Activated T-helper 2 cell treated with anti-CD3 and anti-CD28 coated beads, Interferon-gamma antibody, Interleukin-2, Interleukin-4, amounts not matched to agents 10 μg/mL and 5 μg/mL and 100 μg/mL, durations not matched to agents 14 hours and 24 hours and 36 hours (primary cell): Measurements from ENCODE around the gene KRTAP19-1. TPM values are rescaled to one million over a fixed set of nuclear protein-coding genes. Genes with fewer than 3 reads are reported as not detected.
"Not testable (repeated sequence)": the region's sequence is repeated elsewhere in the genome, so short reads cannot be mapped to it uniquely, and the experiment has no call there.

ENCODE experiments used
- DNase-seq: peaks from one replicate; pipeline ENCODE4 v3.0.0; 2021; ENCODE audit warnings: low spot score
- H3K27ac Mint-ChIP-seq: one replicate; pipeline ENCODE4 v1.8.0; 2021; ENCODE audit warnings: mixed read lengths
- H3K27me3 Mint-ChIP-seq: one replicate; pipeline ENCODE4 v1.8.0; 2021; ENCODE audit warnings: low read depth, mixed read lengths
- H3K36me3 Mint-ChIP-seq: one replicate; pipeline ENCODE4 v1.8.0; 2021; ENCODE audit warnings: low read depth, mixed read lengths
- H3K4me1 Mint-ChIP-seq: one replicate; pipeline ENCODE4 v1.8.0; 2021; ENCODE audit warnings: low read depth, mixed read lengths
- H3K4me3 Mint-ChIP-seq: one replicate; pipeline ENCODE4 v1.8.0; 2021; ENCODE audit warnings: low read depth, mild to moderate bottlenecking, moderate library complexity, mixed read lengths
- H3K9me3 Mint-ChIP-seq: one replicate; pipeline ENCODE4 v1.8.0; 2021; ENCODE audit warnings: mixed read lengths
- intact Hi-C: fragments of 100-400 bp; cut with micrococcal nuclease; formaldehyde crosslinking; loops from one replicate; pipeline ENCODE4 v1.15.1; 2023
- total RNA-seq: library from RNA; stranded (reverse); gene quantifications from 2 replicates; pipeline ENCODE4 v1.2.3, GENCODE V29; 2022

The KRTAP19-1 gene
- not detected in 2 replicates for total RNA-seq

- H3K36me3 Mint-ChIP-seq: no peaks in the 10 kb centered on the region
- no peaks in the 10 kb centered on the region for H3K4me1 Mint-ChIP-seq
- intact Hi-C loops: no loop called here
- no peak for DNase-seq
- H3K4me3 Mint-ChIP-seq: no peak within 1 kb of the TSS
- H3K27me3 Mint-ChIP-seq: no peaks in the 10 kb centered on the region
- no peak within 1 kb of the TSS for H3K27ac Mint-ChIP-seq
- peaks cover 3% of the 10 kb centered on the region for H3K9me3 Mint-ChIP-seq
These were observed at the start of gene KRTAP19-1 for GRCh38 chr21:30480145-30480544. Gene KRTAP19-1 (minus strand): TSS chr21:30480367. CDS start chr21:30480317, 50 bp downstream.

- H3K4me1 Mint-ChIP-seq: no peaks in the 10 kb centered on the region
- peaks cover 1% of the 10 kb centered on the region for H3K27me3 Mint-ChIP-seq
- peaks cover 3% of the 10 kb centered on the region for H3K9me3 Mint-ChIP-seq
- H3K36me3 Mint-ChIP-seq: no peaks in the 10 kb centered on the region
- no peak for DNase-seq
- H3K27ac Mint-ChIP-seq: no peak overlapping the region
- H3K4me3 Mint-ChIP-seq: no peak overlapping the region
- intact Hi-C loops: no loop called here
These were observed 38.7 kb upstream of the KRTAP19-1 start for GRCh38 chr21:30518876-30519275.

GRCh38 chr21:30515681-30516080 lies 35.5 kb upstream of the KRTAP19-1 start:
- Mint-ChIP-seq H3K27ac (no peak overlapping the region), H3K27me3 (peaks cover 1% of the 10 kb centered on the region), H3K4me3 (no peak overlapping the region), H3K9me3 (peaks cover 3% of the 10 kb centered on the region), H3K36me3 (no peaks in the 10 kb centered on the region), H3K4me1 (no peaks in the 10 kb centered on the region)
- DNase-seq: no peak
- intact Hi-C loops: no loop called here

GRCh38 chr21:30505621-30506205 lies 25.5 kb upstream of the KRTAP19-1 start:
- not testable (repeated sequence) for H3K27ac Mint-ChIP-seq, H3K9me3 Mint-ChIP-seq, H3K27me3 Mint-ChIP-seq, H3K36me3 Mint-ChIP-seq, DNase-seq, H3K4me1 Mint-ChIP-seq, H3K4me3 Mint-ChIP-seq
- intact Hi-C loops: loop anchor here (1.0 to 10.0 kb wide), 2 partner anchors 229 to 581 kb away; no protein-coding TSS in a partner anchor

- no peaks in the 10 kb centered on the region for H3K9me3 Mint-ChIP-seq
These were observed 21.9 kb upstream of the KRTAP19-1 start, which contains the start of gene KRTAP19-5 for GRCh38 chr21:30502041-30502440. Gene KRTAP19-5 (minus strand): TSS chr21:30502141. CDS start chr21:30502090, 51 bp downstream.

GRCh38 chr21:30497065-30497464 lies 16.9 kb upstream of the KRTAP19-1 start, which contains the start of gene KRTAP19-4:
Gene KRTAP19-4 (minus strand): TSS chr21:30497165. CDS start chr21:30497110, 55 bp downstream.
- intact Hi-C loops: no loop called here
- H3K4me3 Mint-ChIP-seq: no peak within 1 kb of the TSS
- H3K27ac Mint-ChIP-seq: no peak within 1 kb of the TSS
- no peaks in the 10 kb centered on the region for H3K4me1 Mint-ChIP-seq
- no peaks in the 10 kb centered on the region for H3K27me3 Mint-ChIP-seq
- H3K36me3 Mint-ChIP-seq: no peaks in the 10 kb centered on the region
- no peak for DNase-seq
- no peaks in the 10 kb centered on the region for H3K9me3 Mint-ChIP-seq

More at GRCh38 chr21:30502041-30502440, 21.9 kb upstream of the KRTAP19-1 start, which contains the start of gene KRTAP19-5:
- H3K27me3 Mint-ChIP-seq: no peaks in the 10 kb centered on the region
- H3K36me3 Mint-ChIP-seq: no peaks in the 10 kb centered on the region
- H3K4me3 Mint-ChIP-seq: no peak within 1 kb of the TSS
- intact Hi-C loops: loop anchor here (10.0 kb wide), 1 partner anchor 233 kb away; no protein-coding TSS in a partner anchor
- no peaks in the 10 kb centered on the region for H3K4me1 Mint-ChIP-seq
- no peak within 1 kb of the TSS for H3K27ac Mint-ChIP-seq
- DNase-seq: no peak

- Mint-ChIP-seq H3K27me3 (no peaks in the 10 kb centered on the region), H3K4me1 (no peaks in the 10 kb centered on the region), H3K4me3 (no peak within 1 kb of the TSS), H3K9me3 (peaks cover 2% of the 10 kb centered on the region), H3K36me3 (no peaks in the 10 kb centered on the region), H3K27ac (no peak within 1 kb of the TSS)
- intact Hi-C loops: no loop called here
- DNase-seq: no peak
These were observed 11.8 kb upstream of the KRTAP19-1 start, which contains the start of gene KRTAP19-3 for GRCh38 chr21:30491963-30492428. Gene KRTAP19-3 (minus strand): TSS chr21:30492013. CDS start chr21:30491957, 56 bp downstream.

GRCh38 chr21:30487336-30487735 lies 7.2 kb upstream of the KRTAP19-1 start, which contains the start of gene KRTAP19-2:
Gene KRTAP19-2 (minus strand): TSS chr21:30487436. CDS start chr21:30487348, 88 bp downstream.
- no peak within 1 kb of the TSS for H3K27ac Mint-ChIP-seq
- DNase-seq: no peak
- no peaks in the 10 kb centered on the region for H3K36me3 Mint-ChIP-seq
- no peaks in the 10 kb centered on the region for H3K27me3 Mint-ChIP-seq
- H3K4me3 Mint-ChIP-seq: no peak within 1 kb of the TSS
- intact Hi-C loops: no loop called here
- H3K9me3 Mint-ChIP-seq: peaks cover 17% of the 10 kb centered on the region
- H3K4me1 Mint-ChIP-seq: no peaks in the 10 kb centered on the region

- Mint-ChIP-seq H3K27ac (no peak overlapping the region), H3K27me3 (no peaks in the 10 kb centered on the region), H3K4me3 (no peak overlapping the region), H3K9me3 (peaks cover 17% of the 10 kb centered on the region), H3K4me1 (no peaks in the 10 kb centered on the region), H3K36me3 (no peaks in the 10 kb centered on the region)
- intact Hi-C loops: no loop called here
- DNase-seq: no peak
These were observed 6.0 kb upstream of the KRTAP19-1 start for GRCh38 chr21:30486180-30486579.

- no peaks in the 10 kb centered on the region for H3K36me3 Mint-ChIP-seq
- intact Hi-C loops: no loop called here
- H3K27me3 Mint-ChIP-seq: no peaks in the 10 kb centered on the region
- H3K4me3 Mint-ChIP-seq: no peak overlapping the region
- no peaks in the 10 kb centered on the region for H3K4me1 Mint-ChIP-seq
- H3K27ac Mint-ChIP-seq: no peak overlapping the region
- H3K9me3 Mint-ChIP-seq: peaks cover 17% of the 10 kb centered on the region
- DNase-seq: no peak
These were observed 2.0 kb upstream of the KRTAP19-1 start for GRCh38 chr21:30482130-30482529.

GRCh38 chr21:30479259-30479658 lies 908 bp downstream of the KRTAP19-1 start:
- Mint-ChIP-seq H3K36me3 (no peaks in the 10 kb centered on the region), H3K4me3 (no peak overlapping the region), H3K9me3 (no peaks in the 10 kb centered on the region), H3K27me3 (no peaks in the 10 kb centered on the region), H3K4me1 (no peaks in the 10 kb centered on the region), H3K27ac (no peak overlapping the region)
- DNase-seq: no peak
- intact Hi-C loops: no loop called here

- DNase-seq: no peak
- Mint-ChIP-seq H3K36me3 (no peaks in the 10 kb centered on the region), H3K4me1 (no peaks in the 10 kb centered on the region), H3K27me3 (no peaks in the 10 kb centered on the region), H3K9me3 (no peaks in the 10 kb centered on the region), H3K4me3 (no peak overlapping the region), H3K27ac (no peak overlapping the region)
- intact Hi-C loops: no loop called here
These were observed 2.2 kb downstream of the KRTAP19-1 start for GRCh38 chr21:30478004-30478403.

- H3K4me3 Mint-ChIP-seq: no peak overlapping the region
- H3K27ac Mint-ChIP-seq: no peak overlapping the region
- intact Hi-C loops: no loop called here
- H3K36me3 Mint-ChIP-seq: no peaks in the 10 kb centered on the region
- H3K4me1 Mint-ChIP-seq: no peaks in the 10 kb centered on the region
- peaks cover 2% of the 10 kb centered on the region for H3K27me3 Mint-ChIP-seq
- no peak for DNase-seq
- no peaks in the 10 kb centered on the region for H3K9me3 Mint-ChIP-seq
These were observed 11.1 kb downstream of the KRTAP19-1 start for GRCh38 chr21:30468900-30469714.
